GM19025 (cell line): ENCODE data around the gene SUCO.
"Not testable (repeated sequence)": the region's sequence is repeated elsewhere in the genome, so short reads cannot be mapped to it uniquely, and the experiment has no call there.

Experiments
- ATAC-seq: cut with Tn5 transposase; IDR thresholded peaks from one replicate; pipeline ENCODE4 v1.9.1; 2021; ENCODE audit warnings: mild to moderate bottlenecking, low read depth, moderate library complexity; ENCODE audit not compliant: unreplicated experiment

SUCO gene

GRCh38 chr1:172559572-172560210 is 26.7 kb downstream of the SUCO start:
- no peak for ATAC-seq

- no peak for ATAC-seq
These were observed 28.3 kb downstream of the SUCO start for GRCh38 chr1:172561252-172561651.

- no peak for ATAC-seq
These were observed 33.4 kb downstream of the SUCO start for GRCh38 chr1:172566196-172566997.

GRCh38 chr1:172567720-172568119 is 34.8 kb downstream of the SUCO start:
- no peak for ATAC-seq

- no peak for ATAC-seq
These were observed 41.1 kb downstream of the SUCO start for GRCh38 chr1:172574080-172574479.

- no peak for ATAC-seq
These were observed 45.6 kb downstream of the SUCO start for GRCh38 chr1:172578586-172578985.

- no peak for ATAC-seq
These were observed 48.3 kb downstream of the SUCO start for GRCh38 chr1:172581273-172581672.

GRCh38 chr1:172581779-172582178 is 48.8 kb downstream of the SUCO start:
- no peak for ATAC-seq

- ATAC-seq = no peak
These were observed 49.9 kb downstream of the SUCO start for GRCh38 chr1:172582889-172583288.

GRCh38 chr1:172585348-172585747 is 52.4 kb downstream of the SUCO start:
- ATAC-seq = no peak

GRCh38 chr1:172585861-172586260 is 52.9 kb downstream of the SUCO start:
- no peak for ATAC-seq

GRCh38 chr1:172588296-172589291 is 55.6 kb downstream of the SUCO start:
- peak; percentile 59 for ATAC-seq

- no peak for ATAC-seq
These were observed 56.6 kb downstream of the SUCO start for GRCh38 chr1:172589553-172589952.

- not testable (repeated sequence) for ATAC-seq
These were observed 58.5 kb downstream of the SUCO start for GRCh38 chr1:172591429-172591828.

- ATAC-seq = not testable (repeated sequence)
These were observed 62.1 kb downstream of the SUCO start for GRCh38 chr1:172595066-172595465.

- ATAC-seq = not testable (repeated sequence)
These were observed 63.8 kb downstream of the SUCO start for GRCh38 chr1:172596782-172597181.

- ATAC-seq = no peak
These were observed 67.0 kb downstream of the SUCO start for GRCh38 chr1:172599912-172600311.

- ATAC-seq = no peak
These were observed 67.7 kb downstream of the SUCO start for GRCh38 chr1:172600615-172601014.

- ATAC-seq = no peak
These were observed 68.2 kb downstream of the SUCO start for GRCh38 chr1:172601046-172601630.

GRCh38 chr1:172602706-172603105 is 69.8 kb downstream of the SUCO start:
- no peak for ATAC-seq
